Measurements from ENCODE around the gene EXTL2. TPM values are rescaled to one million over a fixed set of nuclear protein-coding genes. Genes with fewer than 3 reads are reported as not detected.

EXTL2 gene
- total RNA-seq, 1 experiment from 2014 or later, result 7.2 TPM

DNA sequence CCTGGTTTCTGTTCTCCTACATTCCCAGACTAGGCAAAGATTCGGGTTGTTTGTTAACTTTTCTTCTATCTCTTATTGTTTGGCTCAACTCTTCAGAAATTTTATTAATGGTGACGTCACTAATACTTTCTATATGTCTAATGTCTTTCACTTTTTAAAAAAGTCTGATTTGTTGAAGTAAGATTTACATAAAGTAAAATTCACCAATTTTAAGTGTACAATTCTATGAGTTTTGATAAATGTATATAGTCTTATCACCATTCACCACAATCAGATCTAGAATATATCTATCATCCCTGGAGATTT lies 27.8 kb downstream of the EXTL2 start:
- CTCF ChIA-PET, result interaction anchor here (0.6 kb wide), 1 partner anchor 322 kb away, joined by 3 read pairs; no protein-coding TSS in a partner anchor

DNA sequence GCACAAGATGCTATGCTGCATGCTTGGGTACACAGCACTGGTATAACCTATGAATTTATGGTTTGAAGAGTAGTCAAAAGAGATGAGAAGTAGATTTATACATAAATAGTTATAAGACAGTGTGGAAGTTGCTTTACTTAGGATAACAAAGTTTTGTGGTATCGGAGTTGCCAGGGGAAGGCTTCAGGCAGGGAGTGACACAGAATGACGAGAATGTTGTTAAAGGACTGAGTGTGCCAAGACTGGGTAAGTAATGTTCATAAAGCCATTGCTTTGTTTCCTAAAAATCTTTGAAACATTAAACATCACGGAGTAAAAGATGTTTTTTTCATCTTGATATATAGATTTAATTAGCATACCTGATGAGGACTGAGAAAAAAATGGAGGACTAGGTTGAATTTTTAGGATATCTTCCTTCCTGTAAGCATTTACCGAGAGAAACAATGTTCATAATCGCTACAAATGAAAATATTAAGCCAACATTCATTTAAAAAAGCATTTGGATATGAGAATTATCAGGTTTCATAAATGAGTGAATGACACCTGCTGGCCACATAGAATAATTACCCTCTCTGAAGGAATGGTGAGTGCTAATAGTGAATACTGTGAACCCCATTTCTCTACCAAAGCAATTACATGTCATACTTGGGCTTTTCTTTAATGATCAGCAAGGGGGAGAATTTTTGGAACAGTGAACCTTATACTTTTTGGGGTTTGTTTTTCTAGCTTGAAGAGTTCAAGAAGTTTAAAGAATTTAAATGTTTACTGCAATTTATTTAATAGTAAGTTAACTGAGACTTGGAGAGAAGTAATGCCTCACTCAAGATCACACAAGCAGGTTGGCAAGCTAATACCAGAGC lies 28.4 kb downstream of the EXTL2 start:
- DNase-seq, result no peak
- ChIA-PET POLR2A (no interaction called here), CTCF (interaction anchor here (0.6 kb wide), 1 partner anchor 322 kb away, joined by 3 read pairs; no protein-coding TSS in a partner anchor)
- Mint-ChIP-seq H3K36me3 (ENCODE audit: insufficient read depth, unreplicated experiment) (no peaks in the 10 kb centered on the region), H3K4me3 (ENCODE audit: unreplicated experiment) (no peak overlapping the region), H3K9me3 (ENCODE audit: unreplicated experiment) (no peaks in the 10 kb centered on the region), H3K4me1 (ENCODE audit: low read depth, unreplicated experiment) (no peaks in the 10 kb centered on the region), H3K27me3 (ENCODE audit: insufficient read depth, unreplicated experiment) (no peaks in the 10 kb centered on the region), H3K27ac (ENCODE audit: unreplicated experiment) (no peak overlapping the region)
- H3K27me3 ChIP-seq (replicated peaks; ENCODE audit: control insufficient read depth, insufficient read depth, low read length), result no peaks in the 10 kb centered on the region
- no peaks in the 10 kb centered on the region for H3K36me3 ChIP-seq (ENCODE audit: control insufficient read depth, insufficient read depth, low read length)
- intact Hi-C loops (cut with micrococcal nuclease; ENCODE audit: unreplicated experiment), result loop anchor here (1.0 to 10.0 kb wide), 3 partner anchors 115 to 321 kb away; no protein-coding TSS in a partner anchor
- H3K9me3 ChIP-seq, result no peaks in the 10 kb centered on the region
- TF ChIP-seq, protein P1, sequence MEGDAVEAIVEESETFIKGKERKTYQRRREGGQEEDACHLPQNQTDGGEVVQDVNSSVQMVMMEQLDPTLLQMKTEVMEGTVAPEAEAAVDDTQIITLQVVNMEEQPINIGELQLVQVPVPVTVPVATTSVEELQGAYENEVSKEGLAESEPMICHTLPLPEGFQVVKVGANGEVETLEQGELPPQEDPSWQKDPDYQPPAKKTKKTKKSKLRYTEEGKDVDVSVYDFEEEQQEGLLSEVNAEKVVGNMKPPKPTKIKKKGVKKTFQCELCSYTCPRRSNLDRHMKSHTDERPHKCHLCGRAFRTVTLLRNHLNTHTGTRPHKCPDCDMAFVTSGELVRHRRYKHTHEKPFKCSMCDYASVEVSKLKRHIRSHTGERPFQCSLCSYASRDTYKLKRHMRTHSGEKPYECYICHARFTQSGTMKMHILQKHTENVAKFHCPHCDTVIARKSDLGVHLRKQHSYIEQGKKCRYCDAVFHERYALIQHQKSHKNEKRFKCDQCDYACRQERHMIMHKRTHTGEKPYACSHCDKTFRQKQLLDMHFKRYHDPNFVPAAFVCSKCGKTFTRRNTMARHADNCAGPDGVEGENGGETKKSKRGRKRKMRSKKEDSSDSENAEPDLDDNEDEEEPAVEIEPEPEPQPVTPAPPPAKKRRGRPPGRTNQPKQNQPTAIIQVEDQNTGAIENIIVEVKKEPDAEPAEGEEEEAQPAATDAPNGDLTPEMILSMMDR (IDR thresholded peaks at IDR 0.05; ENCODE audit: insufficient read depth in 1 of 2, low read depth in 1 of 2, low read length in 1 of 2, severe bottlenecking in 1 of 2, unreplicated experiment in 1 of 2), result peak in 1 of 2 experiments; percentile 33
- no peak overlapping the region for H3K4me3 ChIP-seq (ENCODE audit: low read depth, low read length)
- no TSS peak for BruUV-seq (replicated peaks)
- no peaks in the 10 kb centered on the region for H3K4me1 ChIP-seq

More for the DNA sequence above, 27.8 kb downstream of the EXTL2 start:
- Histone ChIP-seq H3K4me3 (ENCODE audit: low read depth, low read length) (no peak overlapping the region), H3K27me3 (replicated peaks; ENCODE audit: control insufficient read depth, insufficient read depth, low read length) (no peaks in the 10 kb centered on the region), H3K36me3 (ENCODE audit: control insufficient read depth, insufficient read depth, low read length) (no peaks in the 10 kb centered on the region), H3K9me3 (no peaks in the 10 kb centered on the region), H3K4me1 (no peaks in the 10 kb centered on the region)
- intact Hi-C loops (cut with micrococcal nuclease; ENCODE audit: unreplicated experiment), result loop anchor here (1.0 to 10.0 kb wide), 3 partner anchors 116 to 322 kb away; no protein-coding TSS in a partner anchor
- Mint-ChIP-seq H3K27ac (ENCODE audit: unreplicated experiment) (no peak overlapping the region), H3K4me3 (ENCODE audit: unreplicated experiment) (no peak overlapping the region), H3K4me1 (ENCODE audit: low read depth, unreplicated experiment) (no peaks in the 10 kb centered on the region), H3K36me3 (ENCODE audit: insufficient read depth, unreplicated experiment) (no peaks in the 10 kb centered on the region), H3K27me3 (ENCODE audit: insufficient read depth, unreplicated experiment) (no peaks in the 10 kb centered on the region), H3K9me3 (ENCODE audit: unreplicated experiment) (no peaks in the 10 kb centered on the region)
- POLR2A ChIA-PET, result no interaction called here
- BruUV-seq (replicated peaks), result no TSS peak
- DNase-seq, result no peak
- TF ChIP-seq, protein P1 (IDR thresholded peaks at IDR 0.05; ENCODE audit: insufficient read depth in 1 of 2, low read depth in 1 of 2, low read length in 1 of 2, severe bottlenecking in 1 of 2, unreplicated experiment in 1 of 2), result no peak

DNA sequence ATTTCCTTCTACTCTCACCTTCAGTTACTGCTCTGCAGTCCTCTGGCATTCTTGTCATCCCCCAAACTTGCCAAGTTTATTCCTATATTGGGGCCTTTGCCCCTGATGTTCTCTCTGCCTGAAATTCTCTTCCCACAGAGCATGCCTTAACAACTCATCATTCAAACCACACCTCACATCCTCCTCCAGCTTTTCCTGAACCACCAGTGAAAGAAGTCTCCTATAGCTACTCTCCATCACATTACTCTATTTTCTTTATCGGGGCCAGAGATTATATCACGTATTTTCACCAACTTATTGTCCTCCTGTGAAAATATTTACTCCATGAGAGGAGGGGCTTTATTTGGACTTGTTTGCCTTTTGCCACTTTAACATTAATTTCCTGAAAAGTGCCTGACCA lies 32.1 kb downstream of the EXTL2 start:
- Mint-ChIP-seq H3K4me3 (ENCODE audit: unreplicated experiment) (no peak overlapping the region), H3K36me3 (ENCODE audit: insufficient read depth, unreplicated experiment) (no peaks in the 10 kb centered on the region), H3K4me1 (ENCODE audit: low read depth, unreplicated experiment) (no peaks in the 10 kb centered on the region), H3K27ac (ENCODE audit: unreplicated experiment) (no peak overlapping the region), H3K9me3 (ENCODE audit: unreplicated experiment) (no peaks in the 10 kb centered on the region), H3K27me3 (ENCODE audit: insufficient read depth, unreplicated experiment) (no peaks in the 10 kb centered on the region)
- POLR2A ChIA-PET, result no interaction called here
- no peaks in the 10 kb centered on the region for H3K9me3 ChIP-seq
- H3K4me1 ChIP-seq, result no peaks in the 10 kb centered on the region
- no peak for DNase-seq
- no TSS peak for BruUV-seq (replicated peaks)
- CTCF ChIA-PET, result no interaction called here
- intact Hi-C loops (cut with micrococcal nuclease; ENCODE audit: unreplicated experiment), result loop anchor here (10.0 kb wide), 1 partner anchor 318 kb away; no protein-coding TSS in a partner anchor
- no peak overlapping the region for H3K4me3 ChIP-seq (ENCODE audit: low read depth, low read length)
- TF ChIP-seq, protein P1 (IDR thresholded peaks at IDR 0.05; ENCODE audit: insufficient read depth in 1 of 2, low read depth in 1 of 2, low read length in 1 of 2, severe bottlenecking in 1 of 2, unreplicated experiment in 1 of 2), result no peak
- no peaks in the 10 kb centered on the region for H3K27me3 ChIP-seq (replicated peaks; ENCODE audit: control insufficient read depth, insufficient read depth, low read length)
- no peaks in the 10 kb centered on the region for H3K36me3 ChIP-seq (ENCODE audit: control insufficient read depth, insufficient read depth, low read length)
